ENCODE measurements around the gene SERPINB6. TPM values are rescaled to one million over a fixed set of nuclear protein-coding genes. Genes with fewer than 3 reads are reported as not detected.

Gene SERPINB6
- total RNA-seq, 1 experiment from 2014 or later, result 131 TPM

DNA sequence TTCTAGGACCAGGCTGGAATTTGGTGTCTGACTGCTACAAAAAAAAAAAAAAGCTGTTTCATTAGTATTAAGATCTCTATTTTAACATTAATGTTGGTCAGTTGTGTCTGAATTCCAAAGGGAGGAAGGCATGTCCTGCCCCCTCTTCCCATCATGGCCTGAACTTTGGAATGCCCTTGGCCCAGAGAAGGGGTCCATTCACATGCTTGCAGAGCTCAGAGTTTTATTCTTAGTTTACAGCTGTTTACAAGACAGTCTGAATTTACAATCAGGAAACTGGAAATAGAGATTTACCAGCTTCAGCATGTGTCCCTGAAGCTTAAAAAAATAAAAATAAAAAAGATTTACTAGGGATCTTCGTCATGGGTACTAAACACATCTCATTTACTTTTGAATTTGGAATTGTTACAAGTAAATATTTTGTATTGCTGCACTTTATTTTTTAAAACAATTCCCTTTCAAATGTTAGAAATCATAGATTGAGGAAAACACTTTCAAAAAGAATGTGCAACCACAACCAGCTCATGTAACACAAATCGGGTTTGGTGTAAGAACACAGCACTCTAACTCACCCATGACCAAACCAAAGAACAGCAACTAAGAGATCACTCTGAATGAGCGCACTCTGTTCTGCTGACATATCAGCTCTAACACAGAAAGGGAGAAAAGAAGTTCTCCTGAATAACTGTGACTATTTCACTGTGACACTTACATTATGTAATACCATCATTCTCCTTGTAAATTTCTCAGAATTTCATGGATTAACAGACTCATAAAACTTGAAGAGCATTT, 6.6 kb upstream of the SERPINB6 start:
- TF ChIP-seq, protein P1, sequence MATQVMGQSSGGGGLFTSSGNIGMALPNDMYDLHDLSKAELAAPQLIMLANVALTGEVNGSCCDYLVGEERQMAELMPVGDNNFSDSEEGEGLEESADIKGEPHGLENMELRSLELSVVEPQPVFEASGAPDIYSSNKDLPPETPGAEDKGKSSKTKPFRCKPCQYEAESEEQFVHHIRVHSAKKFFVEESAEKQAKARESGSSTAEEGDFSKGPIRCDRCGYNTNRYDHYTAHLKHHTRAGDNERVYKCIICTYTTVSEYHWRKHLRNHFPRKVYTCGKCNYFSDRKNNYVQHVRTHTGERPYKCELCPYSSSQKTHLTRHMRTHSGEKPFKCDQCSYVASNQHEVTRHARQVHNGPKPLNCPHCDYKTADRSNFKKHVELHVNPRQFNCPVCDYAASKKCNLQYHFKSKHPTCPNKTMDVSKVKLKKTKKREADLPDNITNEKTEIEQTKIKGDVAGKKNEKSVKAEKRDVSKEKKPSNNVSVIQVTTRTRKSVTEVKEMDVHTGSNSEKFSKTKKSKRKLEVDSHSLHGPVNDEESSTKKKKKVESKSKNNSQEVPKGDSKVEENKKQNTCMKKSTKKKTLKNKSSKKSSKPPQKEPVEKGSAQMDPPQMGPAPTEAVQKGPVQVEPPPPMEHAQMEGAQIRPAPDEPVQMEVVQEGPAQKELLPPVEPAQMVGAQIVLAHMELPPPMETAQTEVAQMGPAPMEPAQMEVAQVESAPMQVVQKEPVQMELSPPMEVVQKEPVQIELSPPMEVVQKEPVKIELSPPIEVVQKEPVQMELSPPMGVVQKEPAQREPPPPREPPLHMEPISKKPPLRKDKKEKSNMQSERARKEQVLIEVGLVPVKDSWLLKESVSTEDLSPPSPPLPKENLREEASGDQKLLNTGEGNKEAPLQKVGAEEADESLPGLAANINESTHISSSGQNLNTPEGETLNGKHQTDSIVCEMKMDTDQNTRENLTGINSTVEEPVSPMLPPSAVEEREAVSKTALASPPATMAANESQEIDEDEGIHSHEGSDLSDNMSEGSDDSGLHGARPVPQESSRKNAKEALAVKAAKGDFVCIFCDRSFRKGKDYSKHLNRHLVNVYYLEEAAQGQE (IDR thresholded peaks at IDR 0.05; ENCODE audit: insufficient read depth in 1 of 2, low read depth in 2 of 2, low read length in 1 of 2), result no peak
- TF ChIP-seq SIN3A (IDR thresholded peaks at IDR 0.05; ENCODE audit: borderline replicate concordance, insufficient read depth, low read depth, low read length), result no peak
- TF ChIP-seq, protein P2, sequence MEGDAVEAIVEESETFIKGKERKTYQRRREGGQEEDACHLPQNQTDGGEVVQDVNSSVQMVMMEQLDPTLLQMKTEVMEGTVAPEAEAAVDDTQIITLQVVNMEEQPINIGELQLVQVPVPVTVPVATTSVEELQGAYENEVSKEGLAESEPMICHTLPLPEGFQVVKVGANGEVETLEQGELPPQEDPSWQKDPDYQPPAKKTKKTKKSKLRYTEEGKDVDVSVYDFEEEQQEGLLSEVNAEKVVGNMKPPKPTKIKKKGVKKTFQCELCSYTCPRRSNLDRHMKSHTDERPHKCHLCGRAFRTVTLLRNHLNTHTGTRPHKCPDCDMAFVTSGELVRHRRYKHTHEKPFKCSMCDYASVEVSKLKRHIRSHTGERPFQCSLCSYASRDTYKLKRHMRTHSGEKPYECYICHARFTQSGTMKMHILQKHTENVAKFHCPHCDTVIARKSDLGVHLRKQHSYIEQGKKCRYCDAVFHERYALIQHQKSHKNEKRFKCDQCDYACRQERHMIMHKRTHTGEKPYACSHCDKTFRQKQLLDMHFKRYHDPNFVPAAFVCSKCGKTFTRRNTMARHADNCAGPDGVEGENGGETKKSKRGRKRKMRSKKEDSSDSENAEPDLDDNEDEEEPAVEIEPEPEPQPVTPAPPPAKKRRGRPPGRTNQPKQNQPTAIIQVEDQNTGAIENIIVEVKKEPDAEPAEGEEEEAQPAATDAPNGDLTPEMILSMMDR (IDR thresholded peaks at IDR 0.05), result no peak
- no peak for TF ChIP-seq POLR2AphosphoS5 (IDR thresholded peaks at IDR 0.05; ENCODE audit: low read depth, low read length)
- no peaks in the 10 kb centered on the region for H3K36me3 ChIP-seq (ENCODE audit: control insufficient read depth, insufficient read depth, low read length)
- H3K4me3 ChIP-seq (ENCODE audit: low read depth in 2 of 2, low read length in 2 of 2), result no peak overlapping the region
- ChIA-PET CTCF (interaction anchor here (0.5 to 1.3 kb wide), 3 partner anchors 9 to 769 kb away, joined by 3 to 6 read pairs (median 5); no protein-coding TSS in a partner anchor), POLR2A (interaction anchor here (0.6 kb wide), 1 partner anchor 9 kb away, joined by 4 read pairs; no protein-coding TSS in a partner anchor)
- DNase-seq (ENCODE audit: low read depth, low spot score) (no peak), ATAC-seq (no peak)
- H3K27ac ChIP-seq (ENCODE audit: low read length), result no peak overlapping the region
- intact Hi-C loops (cut with micrococcal nuclease; ENCODE audit: unreplicated experiment) (no loop called here), in situ Hi-C loops (cut with HindIII; ENCODE audit: low pct_unique_long_range_greater_than_20kb, low sequenced_read_pairs) (no loop called here)
- BruUV-seq (replicated peaks), result no TSS peak
- no peaks in the 10 kb centered on the region for H3K9me3 ChIP-seq (ENCODE audit: control insufficient read depth, insufficient read depth, low read depth, low read length)
- peaks cover 6% of the 10 kb centered on the region; the same call in 1 of the 2 replicates for H3K4me1 ChIP-seq (ENCODE audit: control insufficient read depth, insufficient read depth, low read length)
- H3K27me3 ChIP-seq (ENCODE audit: control insufficient read depth, insufficient read depth, low read length), result no peaks in the 10 kb centered on the region

DNA sequence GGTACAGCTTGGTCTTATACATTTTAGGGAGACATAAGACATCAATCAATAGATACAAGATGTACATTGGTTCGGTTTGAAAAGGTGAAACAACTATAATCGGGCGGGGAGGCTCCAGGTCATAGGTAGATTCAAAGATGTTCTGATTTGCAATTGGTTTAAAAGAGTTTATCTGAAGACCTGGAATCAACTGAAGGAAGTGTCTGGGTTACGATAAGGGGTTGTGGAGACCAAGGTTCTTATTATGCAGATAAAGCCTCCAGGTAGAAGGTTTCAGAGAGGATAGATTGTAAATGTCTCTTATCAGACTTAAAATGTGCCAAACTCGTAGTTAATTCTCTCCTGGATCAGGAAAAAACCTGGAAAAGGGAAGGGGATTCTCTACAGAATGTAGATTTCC, 5.9 kb upstream of the SERPINB6 start:
- H3K4me1 ChIP-seq (ENCODE audit: control insufficient read depth, insufficient read depth, low read length), result peaks cover 6% of the 10 kb centered on the region
- no peak overlapping the region for H3K27ac ChIP-seq (ENCODE audit: low read length)
- no peaks in the 10 kb centered on the region for H3K36me3 ChIP-seq (ENCODE audit: control insufficient read depth, insufficient read depth, low read length)
- in situ Hi-C loops (cut with HindIII; ENCODE audit: low pct_unique_long_range_greater_than_20kb, low sequenced_read_pairs) (no loop called here), intact Hi-C loops (cut with micrococcal nuclease; ENCODE audit: unreplicated experiment) (no loop called here)
- DNase-seq (ENCODE audit: low read depth, low spot score) (no peak), ATAC-seq (no peak)
- CTCF ChIA-PET, result interaction anchor here (0.6 to 1.3 kb wide), 2 partner anchors 25 to 87 kb away, joined by 4 to 6 read pairs; no protein-coding TSS in a partner anchor
- no TSS peak for BruUV-seq (replicated peaks)
- no peaks in the 10 kb centered on the region for H3K27me3 ChIP-seq (ENCODE audit: control insufficient read depth, insufficient read depth, low read length)
- H3K4me3 ChIP-seq (ENCODE audit: low read depth in 2 of 2, low read length in 2 of 2), result no peak overlapping the region
- no peaks in the 10 kb centered on the region for H3K9me3 ChIP-seq (ENCODE audit: control insufficient read depth, insufficient read depth, low read depth, low read length)
- TF ChIP-seq SIN3A (IDR thresholded peaks at IDR 0.05; ENCODE audit: borderline replicate concordance, insufficient read depth, low read depth, low read length) (no peak), POLR2AphosphoS5 (IDR thresholded peaks at IDR 0.05; ENCODE audit: low read depth, low read length) (no peak)
- TF ChIP-seq, protein P2 (IDR thresholded peaks at IDR 0.05), result no peak
- POLR2A ChIA-PET, result interaction anchor here (0.5 kb wide), 1 partner anchor 21 kb away, joined by 4 read pairs; no protein-coding TSS in a partner anchor
